AG04449 (cell line): ENCODE measurements around the gene FAM234A.
"Not testable (repeated sequence)": the region's sequence is repeated elsewhere in the genome, so short reads cannot be mapped to it uniquely, and the experiment has no call there.

Experiments
- CTCF ChIA-PET: fragments of 350-600 bp; formaldehyde crosslinking; extraction: SDS; loops from one replicate; lab custom pipeline; 2021; ENCODE audit warnings: antibody characterized with exemption; lab: Yijun Ruan, JAX
- POLR2A ChIA-PET: fragments of 400-600, 350-600 bp; formaldehyde crosslinking; extraction: SDS; loops from one replicate; lab custom pipeline; 2020; ENCODE audit warnings: antibody characterized with exemption, inconsistent platforms; lab: Yijun Ruan, JAX
- DNase-seq: peaks from one replicate; pipeline ENCODE4 v3.0.0-alpha.2; 2010; ENCODE audit warnings: low read depth, low spot score
- H3K4me3 ChIP-seq: 2 replicates; pipeline ENCODE4 v1.5.1; 2011; ENCODE audit warnings: low read depth, mild to moderate bottlenecking, control low read depth, low read length
- TF ChIP-seq, protein P1 (sequence below): IDR thresholded peaks from one replicate; pipeline ENCODE4 v1.5.1; 2011; ENCODE audit warnings: mild to moderate bottlenecking, moderate library complexity, low read length, control low read depth, inconsistent platforms; ENCODE audit not compliant: insufficient read depth; ENCODE audit errors: missing control alignments

FAM234A gene

DNA sequence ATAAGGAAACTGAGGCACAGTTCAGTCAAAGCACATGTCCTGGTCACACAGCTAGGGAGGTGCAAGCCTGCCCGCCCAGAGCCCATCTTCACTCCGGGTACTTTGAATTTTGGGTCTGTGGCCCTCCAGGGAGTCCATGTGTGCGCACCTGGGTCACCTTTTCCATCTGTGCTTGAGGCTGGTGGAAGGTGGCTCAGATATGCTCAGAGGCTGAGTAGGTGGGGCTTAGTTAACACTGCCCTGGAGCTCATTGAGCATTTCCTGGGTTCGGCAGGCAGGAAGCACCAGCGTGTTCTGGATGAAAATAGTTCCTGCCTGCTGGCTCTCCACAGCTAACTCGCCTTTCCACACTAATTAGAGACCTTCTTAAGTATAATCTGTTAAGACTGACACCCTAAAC, 19.2 kb downstream of the FAM234A start:
- TF ChIP-seq, protein P1, sequence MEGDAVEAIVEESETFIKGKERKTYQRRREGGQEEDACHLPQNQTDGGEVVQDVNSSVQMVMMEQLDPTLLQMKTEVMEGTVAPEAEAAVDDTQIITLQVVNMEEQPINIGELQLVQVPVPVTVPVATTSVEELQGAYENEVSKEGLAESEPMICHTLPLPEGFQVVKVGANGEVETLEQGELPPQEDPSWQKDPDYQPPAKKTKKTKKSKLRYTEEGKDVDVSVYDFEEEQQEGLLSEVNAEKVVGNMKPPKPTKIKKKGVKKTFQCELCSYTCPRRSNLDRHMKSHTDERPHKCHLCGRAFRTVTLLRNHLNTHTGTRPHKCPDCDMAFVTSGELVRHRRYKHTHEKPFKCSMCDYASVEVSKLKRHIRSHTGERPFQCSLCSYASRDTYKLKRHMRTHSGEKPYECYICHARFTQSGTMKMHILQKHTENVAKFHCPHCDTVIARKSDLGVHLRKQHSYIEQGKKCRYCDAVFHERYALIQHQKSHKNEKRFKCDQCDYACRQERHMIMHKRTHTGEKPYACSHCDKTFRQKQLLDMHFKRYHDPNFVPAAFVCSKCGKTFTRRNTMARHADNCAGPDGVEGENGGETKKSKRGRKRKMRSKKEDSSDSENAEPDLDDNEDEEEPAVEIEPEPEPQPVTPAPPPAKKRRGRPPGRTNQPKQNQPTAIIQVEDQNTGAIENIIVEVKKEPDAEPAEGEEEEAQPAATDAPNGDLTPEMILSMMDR = no peak
- CTCF ChIA-PET = interaction anchor here (1.8 kb wide), 1 partner anchor 19 kb away, joined by 4 read pairs; the partner anchor contains the start of gene FAM234A

DNA sequence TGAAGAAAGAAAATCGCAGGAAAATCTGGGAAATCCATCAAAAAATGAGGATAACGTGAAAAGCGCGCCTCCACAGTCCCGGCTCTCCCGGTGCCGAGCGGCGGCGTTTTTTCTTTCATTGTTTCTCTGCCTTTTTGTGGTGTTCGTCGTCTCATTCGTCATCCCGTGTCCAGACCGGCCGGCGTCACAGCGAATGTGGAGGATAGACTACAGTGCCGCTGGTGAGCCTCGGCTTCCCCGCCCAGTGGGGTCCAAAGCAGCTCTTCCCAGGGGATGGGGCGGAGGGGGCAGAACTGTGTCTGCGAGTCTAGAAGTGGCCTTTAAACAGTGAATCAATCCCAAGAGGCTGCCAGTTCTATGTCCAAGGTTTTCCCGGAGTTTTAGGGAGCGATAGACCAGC, 19.8 kb downstream of the FAM234A start:
- DNase-seq = no peak
- POLR2A ChIA-PET = no interaction called here
- H3K4me3 ChIP-seq = no peak overlapping the region
- TF ChIP-seq, protein P1 = no peak
- CTCF ChIA-PET = no interaction called here

More for the DNA sequence above, 19.2 kb downstream of the FAM234A start:
- POLR2A ChIA-PET = interaction anchor here (1.1 kb wide), 1 partner anchor 18 kb away, joined by 3 read pairs; no protein-coding TSS in a partner anchor
- DNase-seq = no peak
- H3K4me3 ChIP-seq = no peak overlapping the region

DNA sequence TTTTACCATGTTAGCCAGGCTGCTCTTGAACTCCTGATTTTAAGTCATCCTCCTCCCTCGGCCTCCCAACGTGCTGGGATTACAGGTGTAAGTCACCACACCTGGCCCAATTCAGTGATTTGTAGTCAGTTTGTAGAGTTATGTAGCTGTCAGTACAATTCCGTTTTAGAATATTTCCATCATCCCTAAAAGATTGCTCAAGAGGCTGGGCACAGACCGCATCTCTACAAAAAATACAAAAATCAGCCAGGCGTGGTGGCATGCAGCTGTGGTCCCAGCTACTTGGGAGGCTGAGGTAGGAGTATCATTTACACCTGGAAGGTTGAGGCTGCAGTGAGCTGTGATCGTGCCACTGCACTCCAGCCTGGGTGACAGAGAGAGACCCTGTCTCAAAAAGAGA, 20.6 kb downstream of the FAM234A start:
- TF ChIP-seq, protein P1 = no peak
- ChIA-PET CTCF (no interaction called here), POLR2A (interaction anchor here (0.6 kb wide), 1 partner anchor 10 kb away, joined by 3 read pairs; no protein-coding TSS in a partner anchor)
- DNase-seq = no peak
- no peak overlapping the region for H3K4me3 ChIP-seq

DNA sequence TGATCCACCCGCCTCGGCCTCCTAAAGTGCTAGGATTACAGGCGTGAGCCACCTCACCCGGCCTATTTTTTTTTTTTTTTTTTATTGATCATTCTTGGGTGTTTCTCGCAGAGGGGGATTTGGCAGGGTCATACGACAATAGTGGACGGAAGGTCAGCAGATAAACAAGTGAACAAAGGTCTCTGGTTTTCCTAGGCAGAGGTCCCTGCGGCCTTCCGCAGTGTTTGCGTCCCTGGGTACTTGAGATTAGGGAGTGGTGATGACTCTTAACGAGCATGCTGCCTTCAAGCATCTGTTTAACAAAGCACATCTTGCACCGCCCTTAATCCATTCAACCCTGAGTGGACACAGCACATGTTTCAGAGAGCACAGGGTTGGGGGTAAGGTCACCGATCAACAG, 23.5 kb downstream of the FAM234A start:
- POLR2A ChIA-PET = interaction anchor here (0.7 kb wide), 1 partner anchor 12 kb away, joined by 4 read pairs; no protein-coding TSS in a partner anchor

GRCh38 chr16:259226-259625, 24.6 kb downstream of the FAM234A start:
- DNase-seq = no peak
- ChIA-PET CTCF (no interaction called here), POLR2A (no interaction called here)
- no peak overlapping the region for H3K4me3 ChIP-seq
- TF ChIP-seq, protein P1 = no peak

More for the DNA sequence above, 23.5 kb downstream of the FAM234A start:
- not testable (repeated sequence) for DNase-seq, H3K4me3 ChIP-seq
- CTCF ChIA-PET = interaction anchor here (1.3 kb wide), 1 partner anchor 152 kb away, joined by 4 read pairs; no protein-coding TSS in a partner anchor

DNA sequence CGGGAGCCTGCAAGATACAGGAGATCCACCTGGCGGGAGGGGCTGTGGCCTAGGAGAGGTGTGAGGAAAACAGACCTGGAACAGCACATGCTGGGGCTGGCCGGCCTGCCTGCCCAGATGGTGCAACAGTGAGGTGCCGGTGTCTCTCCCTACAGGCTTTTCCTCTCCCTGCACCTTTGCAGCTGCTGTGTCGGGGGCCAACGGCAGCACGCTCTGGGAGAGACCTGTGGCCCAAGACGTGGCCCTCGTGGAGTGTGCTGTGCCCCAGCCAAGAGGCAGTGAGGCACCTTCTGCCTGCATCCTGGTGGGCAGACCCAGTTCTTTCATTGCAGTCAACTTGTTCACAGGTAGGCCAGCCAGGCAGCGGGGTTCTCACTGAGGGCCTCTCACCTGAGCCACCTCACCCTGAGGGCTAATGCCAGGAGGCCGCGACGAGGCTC, 25.2 kb downstream of the FAM234A start:
- no peak for DNase-seq
- ChIA-PET CTCF (no interaction called here), POLR2A (no interaction called here)
- H3K4me3 ChIP-seq = no peak overlapping the region
- TF ChIP-seq, protein P1 = no peak

DNA sequence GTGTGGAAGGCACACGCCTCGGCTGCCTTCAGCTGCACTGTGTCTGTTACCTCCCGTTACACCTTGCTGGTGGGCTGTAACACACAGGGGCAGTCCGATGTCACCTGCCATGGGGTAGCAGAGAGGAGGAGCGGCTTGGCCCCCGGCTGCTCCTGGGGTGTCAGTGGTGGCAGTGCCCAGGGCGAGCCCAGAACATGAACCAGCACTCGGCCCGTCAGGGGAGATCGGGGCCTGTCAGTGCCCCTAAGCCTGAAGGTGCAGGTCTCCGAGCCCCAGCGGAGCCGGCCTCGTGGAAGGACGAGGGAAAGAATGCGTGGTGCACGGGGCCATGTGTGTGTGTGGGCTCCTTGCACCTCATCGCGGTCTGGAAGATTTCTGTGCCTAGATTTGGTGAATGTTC, 25.7 kb downstream of the FAM234A start:
- H3K4me3 ChIP-seq = no peak overlapping the region
- TF ChIP-seq, protein P1 = no peak
- DNase-seq = no peak
- POLR2A ChIA-PET = no interaction called here
- CTCF ChIA-PET = no interaction called here
